ENCODE measurements around the gene ORM1. TPM values are rescaled to one million over a fixed set of nuclear protein-coding genes. Genes with fewer than 3 reads are reported as not detected.

Gene ORM1
- total RNA-seq, 1 donor from 2014 or later, result not detected

- no peaks in the 10 kb centered on the region for H3K27me3 ChIP-seq (ENCODE audit: low read depth)
- no peaks in the 10 kb centered on the region for H3K4me1 ChIP-seq
- intact Hi-C loops (cut with micrococcal nuclease), result no loop called here
- H3K4me3 ChIP-seq, result no peak overlapping the region
- H3K27ac ChIP-seq (replicated peaks), result no peak overlapping the region
- no peak for DNase-seq
- H3K36me3 ChIP-seq, result peaks cover 46% of the 10 kb centered on the region
- TF ChIP-seq CTCF (IDR thresholded peaks at IDR 0.05; ENCODE audit: borderline replicate concordance), result no peak
- H3K9me3 ChIP-seq (replicated peaks), result no peaks in the 10 kb centered on the region
These were observed 13.9 kb downstream of the ORM1 start for GRCh38 chr9:114336699-114337395.

- H3K27ac ChIP-seq (replicated peaks), result no peak overlapping the region
- H3K4me1 ChIP-seq, result no peaks in the 10 kb centered on the region
- no peaks in the 10 kb centered on the region for H3K27me3 ChIP-seq (ENCODE audit: low read depth)
- H3K9me3 ChIP-seq (replicated peaks), result no peaks in the 10 kb centered on the region
- H3K36me3 ChIP-seq, result peaks cover 59% of the 10 kb centered on the region
- intact Hi-C loops (cut with micrococcal nuclease), result no loop called here
- no peak overlapping the region for H3K4me3 ChIP-seq
- DNase-seq, result no peak
- no peak for TF ChIP-seq CTCF (IDR thresholded peaks at IDR 0.05; ENCODE audit: borderline replicate concordance)
These were observed 15.3 kb downstream of the ORM1 start for GRCh38 chr9:114338187-114338586.

GRCh38 chr9:114339130-114339908 is 16.4 kb downstream of the ORM1 start:
- no peaks in the 10 kb centered on the region for H3K27me3 ChIP-seq (ENCODE audit: low read depth)
- peaks cover 69% of the 10 kb centered on the region for H3K36me3 ChIP-seq
- peak; percentile 79 for TF ChIP-seq CTCF (IDR thresholded peaks at IDR 0.05; ENCODE audit: borderline replicate concordance)
- peak; percentile 32 for DNase-seq
- H3K27ac ChIP-seq (replicated peaks), result no peak overlapping the region
- no peaks in the 10 kb centered on the region for H3K4me1 ChIP-seq
- no peak overlapping the region for H3K4me3 ChIP-seq
- H3K9me3 ChIP-seq (replicated peaks), result no peaks in the 10 kb centered on the region
- intact Hi-C loops (cut with micrococcal nuclease), result no loop called here

GRCh38 chr9:114341152-114341830 is 18.4 kb downstream of the ORM1 start:
- H3K4me1 ChIP-seq, result no peaks in the 10 kb centered on the region
- no peak for DNase-seq
- H3K27me3 ChIP-seq (ENCODE audit: low read depth), result no peaks in the 10 kb centered on the region
- H3K4me3 ChIP-seq, result no peak overlapping the region
- H3K9me3 ChIP-seq (replicated peaks), result no peaks in the 10 kb centered on the region
- peaks cover 88% of the 10 kb centered on the region for H3K36me3 ChIP-seq
- H3K27ac ChIP-seq (replicated peaks), result no peak overlapping the region
- intact Hi-C loops (cut with micrococcal nuclease), result no loop called here
- TF ChIP-seq CTCF (IDR thresholded peaks at IDR 0.05; ENCODE audit: borderline replicate concordance), result no peak

GRCh38 chr9:114341991-114342390 is 19.1 kb downstream of the ORM1 start:
- H3K27ac ChIP-seq (replicated peaks), result no peak overlapping the region
- intact Hi-C loops (cut with micrococcal nuclease), result no loop called here
- TF ChIP-seq CTCF (IDR thresholded peaks at IDR 0.05; ENCODE audit: borderline replicate concordance), result no peak
- DNase-seq, result no peak
- H3K27me3 ChIP-seq (ENCODE audit: low read depth), result no peaks in the 10 kb centered on the region
- H3K9me3 ChIP-seq (replicated peaks), result no peaks in the 10 kb centered on the region
- H3K36me3 ChIP-seq, result peaks cover 89% of the 10 kb centered on the region
- no peaks in the 10 kb centered on the region for H3K4me1 ChIP-seq
- H3K4me3 ChIP-seq, result no peak overlapping the region

Data from left ventricle myocardium inferior (tissue), 1 donor.